ENCODE data around the gene CCDC70.

The CCDC70 gene

GRCh38 chr13:51870616-51871015, 8.8 kb downstream of the CCDC70 start:
- no peak for ATAC-seq
- TF ChIP-seq ARNTL (CRISPR knock-in tag; IDR thresholded peaks at IDR 0.05; ENCODE audit: borderline replicate concordance, low read depth) (no peak), ZNF70 (CRISPR knock-in tag; IDR thresholded peaks at IDR 0.05) (no peak), BACH2 (CRISPR knock-in tag; IDR thresholded peaks at IDR 0.05; ENCODE audit: borderline replicate concordance) (no peak), CREB5 (CRISPR knock-in tag; IDR thresholded peaks at IDR 0.05; ENCODE audit: low read depth) (no peak), SNAI2 (CRISPR knock-in tag; IDR thresholded peaks at IDR 0.05) (no peak), PPARA (CRISPR knock-in tag; IDR thresholded peaks at IDR 0.05; ENCODE audit: borderline replicate concordance) (no peak), ZFP30 (CRISPR knock-in tag; IDR thresholded peaks at IDR 0.05) (no peak), TOX (CRISPR knock-in tag; IDR thresholded peaks at IDR 0.05; ENCODE audit: borderline replicate concordance) (no peak), TCF4 (CRISPR knock-in tag; IDR thresholded peaks at IDR 0.05; ENCODE audit: borderline replicate concordance) (no peak), ZC3H10 (CRISPR knock-in tag; IDR thresholded peaks at IDR 0.05) (no peak), CSDC2 (CRISPR knock-in tag; IDR thresholded peaks at IDR 0.05) (no peak)
- TF ChIP-seq, protein P1, sequence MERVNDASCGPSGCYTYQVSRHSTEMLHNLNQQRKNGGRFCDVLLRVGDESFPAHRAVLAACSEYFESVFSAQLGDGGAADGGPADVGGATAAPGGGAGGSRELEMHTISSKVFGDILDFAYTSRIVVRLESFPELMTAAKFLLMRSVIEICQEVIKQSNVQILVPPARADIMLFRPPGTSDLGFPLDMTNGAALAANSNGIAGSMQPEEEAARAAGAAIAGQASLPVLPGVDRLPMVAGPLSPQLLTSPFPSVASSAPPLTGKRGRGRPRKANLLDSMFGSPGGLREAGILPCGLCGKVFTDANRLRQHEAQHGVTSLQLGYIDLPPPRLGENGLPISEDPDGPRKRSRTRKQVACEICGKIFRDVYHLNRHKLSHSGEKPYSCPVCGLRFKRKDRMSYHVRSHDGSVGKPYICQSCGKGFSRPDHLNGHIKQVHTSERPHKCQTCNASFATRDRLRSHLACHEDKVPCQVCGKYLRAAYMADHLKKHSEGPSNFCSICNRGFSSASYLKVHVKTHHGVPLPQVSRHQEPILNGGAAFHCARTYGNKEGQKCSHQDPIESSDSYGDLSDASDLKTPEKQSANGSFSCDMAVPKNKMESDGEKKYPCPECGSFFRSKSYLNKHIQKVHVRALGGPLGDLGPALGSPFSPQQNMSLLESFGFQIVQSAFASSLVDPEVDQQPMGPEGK (CRISPR knock-in tag; IDR thresholded peaks at IDR 0.05; ENCODE audit: borderline replicate concordance), result no peak

GRCh38 chr13:51873117-51873798, 11.5 kb downstream of the CCDC70 start:
- no peak for TF ChIP-seq ZNF565 (CRISPR knock-in tag; conservative IDR thresholded peaks at IDR 0.05; ENCODE audit: low read depth)
- TF ChIP-seq ZNF70 (CRISPR knock-in tag; IDR thresholded peaks at IDR 0.05), result no peak
- TF ChIP-seq RARB (CRISPR knock-in tag; IDR thresholded peaks at IDR 0.05), result no peak
- no peak for TF ChIP-seq ZNF8 (CRISPR knock-in tag; IDR thresholded peaks at IDR 0.05)
- no peak for TF ChIP-seq ARNTL (CRISPR knock-in tag; IDR thresholded peaks at IDR 0.05; ENCODE audit: borderline replicate concordance, low read depth)

DNA sequence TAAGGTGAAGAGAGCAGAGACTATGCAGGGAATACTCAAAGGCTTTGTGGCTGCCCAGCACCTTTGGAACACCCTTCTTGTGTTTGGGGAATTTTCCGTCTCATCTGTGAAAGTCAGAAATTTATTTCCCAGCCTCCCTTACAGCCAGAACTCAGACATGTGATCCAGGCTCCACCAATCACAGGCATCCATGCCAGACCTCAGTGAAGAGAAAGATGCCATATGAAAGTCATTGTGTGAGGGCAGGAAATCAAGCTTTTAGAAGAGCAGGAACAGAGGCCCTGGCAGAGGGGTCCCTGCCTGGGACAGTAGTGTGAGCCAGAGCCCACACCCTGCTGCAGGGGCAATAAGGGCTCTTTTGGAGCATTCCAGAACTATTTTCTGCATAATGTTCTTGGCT, 12.1 kb downstream of the CCDC70 start:
- TF ChIP-seq ESRRG (CRISPR knock-in tag; IDR thresholded peaks at IDR 0.05) (no peak), ZC3H10 (CRISPR knock-in tag; IDR thresholded peaks at IDR 0.05) (no peak), ISL1 (CRISPR knock-in tag; IDR thresholded peaks at IDR 0.05) (no peak), OSR1 (CRISPR knock-in tag; IDR thresholded peaks at IDR 0.05) (no peak), ARNTL (CRISPR knock-in tag; IDR thresholded peaks at IDR 0.05; ENCODE audit: borderline replicate concordance, low read depth) (no peak), CREB5 (CRISPR knock-in tag; IDR thresholded peaks at IDR 0.05; ENCODE audit: low read depth) (no peak), TOX (CRISPR knock-in tag; IDR thresholded peaks at IDR 0.05; ENCODE audit: borderline replicate concordance) (no peak), ZNF8 (CRISPR knock-in tag; IDR thresholded peaks at IDR 0.05) (no peak), RARB (CRISPR knock-in tag; IDR thresholded peaks at IDR 0.05) (no peak)
- TF ChIP-seq, protein P1 (CRISPR knock-in tag; IDR thresholded peaks at IDR 0.05; ENCODE audit: borderline replicate concordance), result no peak
- ATAC-seq, result no peak

More at GRCh38 chr13:51873117-51873798, 11.5 kb downstream of the CCDC70 start:
- no peak for ATAC-seq

- no peak for ATAC-seq
- no peak for TF ChIP-seq ZC3H10 (CRISPR knock-in tag; IDR thresholded peaks at IDR 0.05)
- TF ChIP-seq CSDC2 (CRISPR knock-in tag; IDR thresholded peaks at IDR 0.05), result no peak
- TF ChIP-seq POU6F1 (CRISPR knock-in tag; IDR thresholded peaks at IDR 0.05; ENCODE audit: borderline replicate concordance, low read depth), result no peak
Observed at GRCh38 chr13:51874651-51875050, 12.9 kb downstream of the CCDC70 start.

Measured in SK-N-SH treated with all-trans-retinoic acid at 6 μM for 48 hours (cell line).